ENCODE results near the gene LRMDA.

The LRMDA gene

GRCh38 chr10:76422769-76423168, 991.3 kb downstream of the LRMDA start:
- DNase-seq (ENCODE audit: low spot score): no peak

- DNase-seq (ENCODE audit: low spot score): peak; percentile 27
Observed at GRCh38 chr10:76428551-76429367, 997.3 kb downstream of the LRMDA start.

DNA sequence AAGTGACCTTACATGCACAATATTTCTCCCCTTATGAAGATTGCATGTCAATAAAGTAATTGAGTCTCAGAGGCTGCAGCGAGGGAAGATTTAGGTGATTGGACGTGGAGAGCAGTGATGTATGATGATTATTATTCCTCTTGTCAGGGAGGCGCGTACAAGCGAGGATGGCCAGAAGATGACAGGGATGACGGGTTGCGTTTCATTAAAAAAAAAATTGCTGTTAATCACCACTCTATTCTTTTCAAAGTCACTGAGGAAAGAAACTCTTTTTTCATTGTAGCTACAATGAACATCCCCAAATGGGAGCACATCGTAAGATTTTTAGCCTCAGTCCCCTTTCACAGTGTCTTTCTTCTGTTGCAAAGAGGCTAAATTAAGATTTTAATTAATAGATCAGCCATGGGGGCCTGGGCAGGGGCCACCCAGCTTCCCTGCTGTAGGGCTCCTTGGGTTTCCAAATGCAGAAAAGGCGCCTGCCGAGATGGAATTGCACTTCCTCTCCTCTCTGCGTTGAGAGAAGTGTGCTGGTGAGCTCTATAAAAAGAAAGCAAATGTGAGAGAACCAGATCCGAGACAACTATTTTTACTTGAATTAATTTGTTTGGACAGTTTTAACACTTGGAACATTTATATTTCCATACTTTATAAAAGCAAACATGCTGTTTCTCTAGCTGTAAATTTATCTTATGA, 998.1 kb downstream of the LRMDA start:
- DNase-seq (ENCODE audit: low spot score): peak; percentile 79

- DNase-seq (ENCODE audit: low spot score): peak; percentile 82
Observed at GRCh38 chr10:76430061-76430645, 998.7 kb downstream of the LRMDA start.

DNA sequence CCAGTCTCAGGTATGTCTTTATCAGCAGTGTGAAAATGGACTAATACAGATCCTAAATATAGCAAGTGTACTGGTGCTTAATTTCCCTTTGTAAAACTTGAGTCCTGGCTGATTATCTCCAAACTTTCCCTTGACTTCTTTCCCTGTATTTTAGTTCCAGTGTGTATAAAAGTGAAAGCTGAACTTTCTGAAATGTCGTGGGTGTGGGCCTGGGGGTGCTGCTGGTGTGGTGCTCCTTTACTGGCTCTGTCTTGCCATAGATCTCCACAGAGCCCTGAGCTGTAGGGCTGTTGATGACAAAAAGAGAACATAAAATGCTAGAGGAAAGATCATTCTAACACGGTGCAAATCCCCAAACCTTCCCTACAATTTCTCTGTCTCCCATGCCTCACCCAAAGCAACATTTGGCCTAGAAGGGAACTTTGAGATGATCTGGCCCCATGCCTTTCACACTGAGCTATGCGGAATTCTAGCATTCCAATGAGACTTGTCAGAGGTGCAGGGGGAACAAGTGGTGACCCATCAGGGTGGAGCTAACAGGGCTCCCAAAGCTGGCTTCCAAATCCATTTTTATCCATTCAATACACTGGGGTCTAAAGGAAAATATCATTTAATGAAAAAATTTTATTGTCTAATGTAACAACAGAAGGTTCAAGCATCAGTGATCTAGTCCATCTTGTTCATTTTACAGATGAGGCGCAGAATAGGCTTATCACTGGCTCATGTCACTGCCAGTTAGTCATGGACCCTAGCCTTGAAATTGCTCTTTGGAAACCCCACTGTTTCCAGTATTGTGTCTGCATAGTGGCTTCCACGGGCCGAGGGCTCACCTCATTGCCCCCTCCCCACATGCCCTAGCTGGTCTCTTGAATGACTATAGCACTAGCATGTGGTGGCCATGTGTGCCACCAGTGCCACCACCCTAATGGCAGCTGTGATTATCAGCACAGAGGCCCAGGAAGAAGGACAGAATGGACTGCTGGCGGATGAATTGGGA, 1000.9 kb downstream of the LRMDA start:
- no peak for DNase-seq (ENCODE audit: low spot score)

- DNase-seq (ENCODE audit: low spot score): peak; percentile 100
Observed at GRCh38 chr10:76433161-76434005, 1002.0 kb downstream of the LRMDA start.

- no peak for DNase-seq (ENCODE audit: low spot score)
Observed at GRCh38 chr10:76435157-76435556, 1003.7 kb downstream of the LRMDA start.

DNA sequence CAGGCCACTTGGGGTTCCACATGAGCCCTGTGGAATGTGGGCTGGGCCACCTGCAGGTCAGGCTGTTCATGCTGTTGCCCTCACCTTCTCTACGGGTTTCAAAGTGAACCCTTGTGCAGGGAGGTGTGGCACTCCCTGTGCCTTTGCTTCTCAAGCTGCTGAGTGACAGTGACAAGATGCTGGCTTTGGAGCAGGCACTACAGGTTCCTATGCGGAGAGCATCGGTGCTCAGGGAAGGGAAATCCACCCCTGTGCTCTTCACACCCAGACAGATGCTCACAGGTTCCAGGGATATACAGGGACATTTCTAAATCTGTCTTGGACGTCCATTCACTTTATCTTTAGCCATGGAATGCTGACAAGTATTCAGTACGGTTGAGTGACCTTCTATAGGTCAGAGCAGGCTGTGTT, 1005.0 kb downstream of the LRMDA start:
- no peak for DNase-seq (ENCODE audit: low spot score)

DNA sequence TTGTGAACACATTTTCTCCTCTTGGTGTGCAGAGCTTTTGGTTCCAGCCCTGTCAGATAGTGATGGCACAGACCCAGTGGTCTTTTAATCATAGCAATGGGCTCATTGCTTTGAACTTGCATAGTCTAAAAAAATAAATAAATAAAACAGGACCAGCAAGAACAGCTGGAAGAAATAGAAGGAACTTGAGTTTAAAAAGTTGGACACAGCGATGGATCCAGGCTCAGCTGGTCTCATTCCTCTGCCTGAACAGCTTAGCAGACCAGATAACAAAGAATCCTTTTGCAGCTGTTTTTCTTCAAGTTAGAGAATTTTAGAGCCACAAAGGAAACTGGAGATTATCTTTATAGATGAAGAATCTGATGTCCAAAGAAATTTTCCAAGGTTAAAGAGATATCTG, 1005.6 kb downstream of the LRMDA start:
- DNase-seq (ENCODE audit: low spot score): no peak

GRCh38 chr10:76440426-76440825, 1009.0 kb downstream of the LRMDA start:
- DNase-seq (ENCODE audit: low spot score): no peak

DNA sequence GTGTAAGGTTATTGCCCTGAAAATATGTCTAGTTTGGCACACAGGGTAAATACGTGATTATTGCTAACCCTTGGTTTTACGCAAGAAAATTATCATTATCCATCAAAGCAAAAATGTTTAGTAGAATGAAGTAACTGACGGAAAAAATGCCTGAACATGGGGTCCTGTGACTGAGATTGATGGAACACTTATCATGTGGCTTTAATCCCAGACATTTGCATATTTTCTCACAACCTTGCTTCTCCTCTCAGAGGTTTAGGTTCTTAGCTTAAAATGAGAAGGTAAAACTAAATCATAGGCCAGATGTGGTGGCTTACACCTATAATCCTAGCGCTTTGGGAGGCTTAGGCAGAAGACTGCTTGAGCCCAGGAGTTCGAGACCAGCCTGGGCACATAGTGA, 1010.7 kb downstream of the LRMDA start:
- DNase-seq (ENCODE audit: low spot score): no peak

GRCh38 chr10:76444034-76444800, 1012.8 kb downstream of the LRMDA start:
- no peak for DNase-seq (ENCODE audit: low spot score)

DNA sequence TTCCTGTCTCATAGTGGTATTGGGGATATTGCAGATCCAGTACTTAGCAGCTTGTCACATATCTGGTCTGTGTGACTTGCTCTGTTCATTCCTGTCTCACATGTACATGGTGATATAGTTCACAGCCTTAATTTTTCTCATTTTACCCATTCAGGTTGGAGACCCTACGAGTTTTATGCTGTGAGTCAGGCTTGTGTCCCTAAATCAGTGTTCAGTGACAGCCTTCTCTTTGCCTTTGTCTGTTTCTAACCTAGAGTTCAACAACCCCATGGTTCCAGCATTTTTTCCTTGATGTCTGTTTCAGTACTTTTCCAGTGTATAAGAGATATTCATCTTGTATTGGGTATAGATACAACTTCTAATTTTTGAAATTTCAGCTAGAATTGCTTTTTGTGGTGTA, 1016.2 kb downstream of the LRMDA start:
- DNase-seq (ENCODE audit: low spot score): no peak

- DNase-seq (ENCODE audit: low spot score): no peak
Observed at GRCh38 chr10:76451911-76452310, 1020.5 kb downstream of the LRMDA start.

DNA sequence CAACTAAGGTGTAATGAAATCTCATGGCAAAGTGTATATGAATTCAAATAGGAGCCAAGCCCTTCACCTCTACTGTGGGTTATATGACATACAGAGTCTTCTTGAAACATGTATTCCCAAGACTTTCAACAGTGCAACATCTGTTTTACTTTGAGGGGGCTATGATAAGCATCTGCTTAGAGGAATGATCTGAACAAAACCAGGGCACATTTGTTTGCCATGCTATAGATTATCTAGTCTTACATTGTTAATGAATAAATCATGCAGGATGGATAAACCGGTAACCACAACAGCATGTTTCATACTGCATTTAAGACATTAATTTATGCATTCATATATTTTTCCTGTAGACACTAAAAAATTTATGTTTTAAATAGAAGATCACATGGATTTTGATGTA, 1021.9 kb downstream of the LRMDA start:
- DNase-seq (ENCODE audit: low spot score): peak; percentile 70

GRCh38 chr10:76453997-76454396, 1022.6 kb downstream of the LRMDA start:
- peak; percentile 69 for DNase-seq (ENCODE audit: low spot score)

DNA sequence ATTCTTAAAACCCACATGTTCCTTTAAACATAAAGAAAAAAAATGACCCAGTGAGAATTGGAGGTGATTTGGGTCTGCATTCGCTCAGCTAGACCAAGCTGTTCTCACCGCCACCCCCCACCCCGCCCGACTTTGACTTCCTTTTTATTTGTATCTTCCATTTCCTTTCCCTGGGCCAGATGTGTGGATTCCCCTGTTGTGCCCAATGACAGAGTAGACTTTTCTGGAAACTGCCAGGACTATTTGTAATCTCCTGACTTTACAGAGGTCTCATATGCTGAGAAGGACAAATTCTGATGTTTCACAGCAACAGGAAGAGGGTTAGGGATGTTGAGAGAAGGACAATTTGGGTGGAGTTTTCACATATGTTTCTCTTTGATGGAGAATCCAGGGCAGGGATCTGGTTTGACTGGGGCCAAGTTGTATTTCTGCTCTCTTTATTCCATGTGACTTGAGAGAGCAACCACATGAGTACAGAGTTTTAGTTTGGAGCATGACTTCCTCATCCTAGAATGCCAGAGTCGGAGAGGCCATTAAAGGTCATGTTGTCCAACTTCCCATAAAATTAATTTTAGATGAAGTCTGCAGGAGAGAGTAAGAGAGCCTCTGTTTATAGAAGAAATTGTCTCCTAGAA, 1023.2 kb downstream of the LRMDA start:
- no peak for DNase-seq (ENCODE audit: low spot score)

GRCh38 chr10:76456197-76456596, 1024.8 kb downstream of the LRMDA start:
- no peak for DNase-seq (ENCODE audit: low spot score)

DNA sequence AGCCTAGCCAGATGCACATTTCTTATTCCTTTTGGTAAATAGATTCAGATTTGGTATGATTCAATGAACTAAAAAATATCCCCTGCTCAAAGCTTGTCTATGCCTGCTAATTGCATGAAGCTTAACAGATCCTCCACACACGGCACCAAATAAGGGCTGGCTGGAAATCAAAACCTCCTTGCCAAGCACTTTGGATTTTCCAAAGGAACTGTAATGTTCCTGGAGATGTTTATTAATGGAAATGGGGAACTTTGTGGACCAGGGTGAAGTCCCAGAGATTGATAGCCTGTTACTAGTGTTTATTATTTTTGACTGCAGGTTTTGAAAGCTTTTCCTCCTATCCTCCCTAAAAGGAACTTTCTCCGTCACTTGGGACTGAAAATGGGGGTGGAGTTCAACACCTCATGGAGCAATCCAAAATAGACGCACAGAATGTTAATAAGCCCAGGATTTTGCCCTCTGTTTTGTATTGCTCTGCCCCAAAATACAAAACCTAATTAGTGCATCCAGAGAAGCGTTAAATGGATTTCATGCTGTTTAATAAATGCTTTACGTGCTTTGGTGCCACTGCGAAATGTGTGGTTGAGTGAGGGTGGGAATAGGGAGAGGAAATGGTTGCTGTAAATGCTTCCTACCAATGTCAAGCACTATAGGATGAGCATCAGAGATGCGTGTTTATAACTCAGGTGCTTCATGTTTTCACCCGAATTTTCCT, 1027.7 kb downstream of the LRMDA start:
- no peak for DNase-seq (ENCODE audit: low spot score)
